A549 treated with dexamethasone at 1 μM for 4 hours (cell line): ENCODE measurements around the gene SERF1B. TPM values are rescaled to one million over a fixed set of nuclear protein-coding genes. Genes with fewer than 3 reads are reported as not detected.

Experiments used
- total RNA-seq: library from RNA; stranded (reverse); fragments of 200-300 nt; extraction: Qiagen RNA extraction; gene quantifications from 5 replicates; pipeline ENCODE4 v1.2.3, GENCODE V29; 2022

SERF1B gene
- total RNA-seq = 67.5 to 94.1 TPM (median 72.3 TPM) in 5 replicates

GRCh38 chr5:70025106-70025844 is at the start of gene SERF1B:
TSS of gene SERF1B (plus strand) at chr5:70025251. CDS start at chr5:70025452, 201 bp downstream.

Other genes starting within 250 kb of the SERF1B start
- gene SMN2, start 24.4 kb downstream of the SERF1B start, total RNA-seq = 44.1 to 55.9 TPM (median 49.6 TPM) in 5 replicates